ENCODE measurements around the gene IGIP.

- TF ChIP-seq TAF1 (IDR thresholded peaks at IDR 0.05; ENCODE audit: low read depth) (no peak), EGR1 (IDR thresholded peaks at IDR 0.05) (no peak)
Observed at GRCh38 chr5:140126315-140127012, 727 bp downstream of the IGIP start.

Measured in Ishikawa (cell line).